GM19043 (cell line): Measurements from ENCODE around the gene SRRM3.
"Not testable (repeated sequence)": the region's sequence is repeated elsewhere in the genome, so short reads cannot be mapped to it uniquely, and the experiment has no call there.

Experiments used
- ATAC-seq: cut with Tn5 transposase; IDR thresholded peaks from one replicate; pipeline ENCODE4 v1.9.1; 2021; ENCODE audit warnings: low read depth; ENCODE audit not compliant: unreplicated experiment

The SRRM3 gene

GRCh38 chr7:76334320-76334967, 132.7 kb downstream of the SRRM3 start:
- ATAC-seq, result no peak

- not testable (repeated sequence) for ATAC-seq
These were observed 133.7 kb downstream of the SRRM3 start for GRCh38 chr7:76335417-76335816.

GRCh38 chr7:76336094-76336493, 134.4 kb downstream of the SRRM3 start:
- no peak for ATAC-seq
